ENCODE measurements around the gene NEURL1. TPM values are rescaled to one million over a fixed set of nuclear protein-coding genes. Genes with fewer than 3 reads are reported as not detected.
A peak's percentile ranks its signal among the peaks of the same experiment; 100 is the strongest.
"Not testable (repeated sequence)": the region's sequence is repeated elsewhere in the genome, so short reads cannot be mapped to it uniquely, and the experiment has no call there.

NEURL1 gene
- polyA plus RNA-seq, 1 donor from 2014 or later, result 0.35 TPM

DNA sequence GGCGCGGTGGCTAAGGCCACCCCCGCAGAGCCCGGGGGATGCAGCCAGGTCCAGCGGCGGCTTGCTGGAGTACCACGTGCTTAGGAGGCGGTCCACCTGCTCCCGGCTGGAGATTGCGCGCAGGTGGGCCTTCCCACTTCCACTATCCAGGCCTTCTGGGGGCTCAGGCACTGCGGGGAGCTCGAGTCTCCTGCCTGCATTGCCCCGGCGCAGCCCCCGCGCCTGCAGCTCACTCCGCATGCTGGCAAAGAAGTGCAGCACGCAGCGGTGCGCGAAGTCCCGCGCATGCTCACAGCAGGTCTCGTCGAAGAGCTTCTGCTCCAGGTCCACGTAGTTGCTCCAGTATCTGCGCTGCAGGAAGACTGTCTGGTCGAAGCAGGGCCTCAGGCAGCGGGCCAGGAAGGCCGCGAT is 20.2 kb upstream of the NEURL1 start:
- Mint-ChIP-seq H3K36me3 (peaks cover 2% of the 10 kb centered on the region), H3K4me1 (peaks cover 34 to 47% (median 41%) of the 10 kb centered on the region in 3 donors), H3K4me3 (no peak overlapping the region), H3K27me3 (no peaks in the 10 kb centered on the region), H3K9me3 (no peaks in the 10 kb centered on the region), H3K27ac (peak overlapping the region in 2 of 3 donors; percentile 79 to 86)

DNA sequence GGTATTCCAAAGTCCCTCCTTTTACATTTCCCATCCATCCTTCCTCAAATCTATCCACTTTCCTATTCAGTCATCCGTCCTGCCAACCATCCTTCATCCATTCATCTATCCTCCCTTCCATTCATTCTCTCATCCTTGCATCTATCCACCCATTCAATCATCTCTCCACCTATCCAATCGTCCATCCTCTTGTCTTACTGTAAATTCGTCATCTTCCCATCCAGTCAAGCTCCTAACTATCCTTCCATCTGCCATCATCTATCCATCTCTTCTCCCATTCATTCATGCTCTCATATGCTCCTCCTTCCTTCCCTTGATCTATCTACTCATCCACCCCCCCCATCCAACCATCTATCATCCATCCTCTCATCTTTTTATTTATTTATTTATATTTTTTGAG is 19.4 kb upstream of the NEURL1 start:
- H3K36me3 Mint-ChIP-seq, result peaks cover 2% of the 10 kb centered on the region

DNA sequence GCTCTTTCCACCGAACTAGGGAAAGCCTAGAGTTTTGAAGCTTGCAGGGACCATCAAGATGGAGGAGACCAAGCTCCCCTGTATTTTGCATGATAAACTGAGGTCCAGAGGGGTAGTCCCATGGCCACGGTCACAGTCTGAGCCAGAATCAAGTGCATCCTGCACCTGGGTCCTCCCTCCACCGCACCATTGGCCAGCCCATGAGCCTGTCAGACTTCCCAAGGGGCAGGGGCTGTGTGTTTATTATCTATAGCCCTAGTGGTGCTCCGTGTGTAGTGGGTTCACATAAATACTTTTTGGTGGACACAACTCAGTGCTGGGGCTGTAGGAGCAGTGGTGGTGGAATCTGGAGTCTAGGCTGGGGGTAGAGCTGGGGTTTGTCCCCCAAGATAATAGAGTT is 18.1 kb upstream of the NEURL1 start:
- Mint-ChIP-seq H3K36me3 (peaks cover 2% of the 10 kb centered on the region), H3K27ac (peak overlapping the region in 1 of 3 donors; percentile 85), H3K27me3 (no peaks in the 10 kb centered on the region), H3K4me1 (peaks cover 23 to 34% (median 31%) of the 10 kb centered on the region in 3 donors), H3K4me3 (no peak overlapping the region), H3K9me3 (no peaks in the 10 kb centered on the region)

More for the DNA sequence above, 19.4 kb upstream of the NEURL1 start:
- Mint-ChIP-seq H3K4me1 (peaks cover 33 to 41% (median 38%) of the 10 kb centered on the region in 3 donors), H3K9me3 (no peaks in the 10 kb centered on the region), H3K27me3 (no peaks in the 10 kb centered on the region), H3K27ac (peak overlapping the region in 1 of 3 donors; percentile 4), H3K4me3 (no peak overlapping the region)

DNA sequence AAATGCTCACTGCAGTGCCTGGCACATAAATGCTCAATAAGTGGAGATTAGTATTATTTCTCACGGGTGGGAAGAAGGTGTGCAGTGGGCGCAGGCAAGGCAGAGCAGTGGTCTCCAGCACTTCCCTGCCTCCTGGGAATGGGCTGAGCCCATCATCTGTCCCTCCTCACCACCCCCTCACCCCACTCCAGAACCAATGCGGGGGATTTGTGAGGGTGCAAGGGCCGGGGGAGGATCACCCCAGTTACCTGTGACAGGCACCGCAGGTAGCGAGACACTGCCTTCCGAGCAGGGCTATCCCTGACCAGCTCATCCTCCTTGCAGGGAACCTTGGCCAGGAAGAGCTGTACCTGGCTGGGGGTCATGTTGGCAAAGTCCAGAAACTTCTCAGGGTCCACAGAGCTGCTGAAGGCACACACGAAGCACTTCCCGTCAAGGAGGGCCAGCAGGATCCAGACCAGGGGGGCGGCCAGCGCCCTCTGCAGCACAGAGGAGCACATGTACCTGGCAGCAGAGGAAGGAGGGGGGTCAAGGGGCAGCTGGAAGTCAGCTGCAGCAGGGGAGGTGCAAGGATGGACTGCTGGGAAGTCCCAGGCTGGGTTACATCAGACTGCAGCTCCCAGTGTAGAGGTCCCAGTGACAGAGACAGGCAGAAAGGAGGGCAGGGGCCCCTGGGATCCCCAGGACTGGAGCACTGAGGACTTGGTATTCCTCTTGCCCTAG is 17.3 kb upstream of the NEURL1 start:
- peaks cover 15 to 26% (median 24%) of the 10 kb centered on the region in 3 donors for H3K4me1 Mint-ChIP-seq
- peaks cover 2% of the 10 kb centered on the region for H3K36me3 Mint-ChIP-seq
- H3K9me3 Mint-ChIP-seq, result no peaks in the 10 kb centered on the region
- H3K27ac Mint-ChIP-seq, result peak overlapping the region in 2 of 3 donors; percentile 21 to 80
- H3K4me3 Mint-ChIP-seq, result no peak overlapping the region
- H3K27me3 Mint-ChIP-seq, result no peaks in the 10 kb centered on the region

DNA sequence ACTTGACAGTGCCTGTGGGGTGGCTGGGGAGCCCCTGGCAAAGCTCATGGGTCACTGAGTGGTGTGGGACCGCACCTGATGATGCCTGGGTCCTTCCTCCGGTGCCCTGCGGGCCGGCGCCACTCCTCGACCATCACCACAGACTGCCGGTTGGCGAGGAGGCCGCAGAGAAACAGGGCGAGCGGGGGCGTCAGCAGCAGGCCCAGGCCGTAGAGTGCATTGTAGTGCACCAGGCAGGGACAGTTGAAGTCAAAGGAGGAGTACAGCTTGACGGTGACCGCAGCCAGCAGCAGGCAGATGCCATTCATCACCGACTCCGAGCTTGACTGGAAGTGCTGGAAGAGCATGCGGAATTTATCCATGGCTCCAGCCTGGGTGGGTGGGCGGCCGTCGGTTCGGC is 14.8 kb upstream of the NEURL1 start:
- H3K27ac Mint-ChIP-seq, result no peak overlapping the region

DNA sequence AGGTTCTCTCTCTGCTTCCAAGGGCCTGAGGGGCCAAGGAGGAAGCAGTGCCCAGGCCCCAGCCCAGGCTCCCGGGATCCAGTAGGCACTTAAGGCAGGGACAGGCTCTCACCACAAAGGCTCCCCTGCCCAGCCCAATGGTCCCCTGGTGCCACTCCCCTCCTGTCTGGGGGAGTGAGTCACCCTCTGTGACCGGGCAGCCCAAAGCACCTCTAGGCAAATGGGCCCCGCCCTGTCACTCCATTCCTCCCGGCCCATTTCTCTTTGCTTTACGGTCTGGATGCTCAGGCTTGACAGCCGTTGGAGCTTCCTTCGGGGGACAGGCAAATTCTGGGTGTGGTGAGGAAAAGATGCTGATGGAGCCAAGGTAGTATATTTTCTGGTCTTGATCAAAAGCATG is 14.4 kb upstream of the NEURL1 start, which contains the start of gene CALHM3:
TSS of gene CALHM3 (minus strand) at position 106 of the 400 bp plus-strand sequence. CDS start 208 bp downstream, outside the sequence.
- Mint-ChIP-seq H3K27ac (peak within 1 kb of the TSS in 2 of 3 donors; percentile 61 to 81), H3K27me3 (no peaks in the 10 kb centered on the region), H3K36me3 (peaks cover 2% of the 10 kb centered on the region), H3K4me1 (peaks cover 11 to 16% (median 13%) of the 10 kb centered on the region in 3 donors), H3K9me3 (no peaks in the 10 kb centered on the region), H3K4me3 (no peak within 1 kb of the TSS)

More for the DNA sequence above, 14.8 kb upstream of the NEURL1 start:
- Mint-ChIP-seq H3K36me3 (peaks cover 2% of the 10 kb centered on the region), H3K4me3 (no peak overlapping the region), H3K4me1 (peaks cover 11 to 18% (median 16%) of the 10 kb centered on the region in 3 donors), H3K9me3 (no peaks in the 10 kb centered on the region), H3K27me3 (no peaks in the 10 kb centered on the region)

DNA sequence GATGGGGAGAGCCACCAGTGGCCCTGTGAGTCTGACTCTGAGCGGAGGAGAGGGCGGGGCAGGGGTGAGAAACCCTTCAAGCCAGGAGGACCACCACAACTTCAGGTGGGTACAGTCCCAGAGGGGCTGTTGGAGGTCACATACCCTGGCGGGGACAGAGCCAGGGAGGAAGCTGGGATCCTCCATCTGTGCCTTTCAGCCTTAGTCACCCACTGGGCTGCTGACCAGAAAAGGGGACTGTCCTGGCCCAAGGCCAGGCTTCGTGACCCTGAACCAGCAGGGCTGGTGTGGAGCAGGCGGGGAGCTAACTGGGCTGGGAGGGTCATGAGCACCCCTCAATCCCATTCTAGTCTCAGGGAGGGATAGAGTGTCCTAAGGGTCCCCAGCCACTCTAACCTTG is 13.0 kb upstream of the NEURL1 start:
- Mint-ChIP-seq H3K9me3 (no peaks in the 10 kb centered on the region), H3K36me3 (peaks cover 2% of the 10 kb centered on the region), H3K27ac (no peak overlapping the region), H3K4me1 (peaks cover 11 to 15% (median 12%) of the 10 kb centered on the region in 3 donors), H3K4me3 (no peak overlapping the region), H3K27me3 (no peaks in the 10 kb centered on the region)

DNA sequence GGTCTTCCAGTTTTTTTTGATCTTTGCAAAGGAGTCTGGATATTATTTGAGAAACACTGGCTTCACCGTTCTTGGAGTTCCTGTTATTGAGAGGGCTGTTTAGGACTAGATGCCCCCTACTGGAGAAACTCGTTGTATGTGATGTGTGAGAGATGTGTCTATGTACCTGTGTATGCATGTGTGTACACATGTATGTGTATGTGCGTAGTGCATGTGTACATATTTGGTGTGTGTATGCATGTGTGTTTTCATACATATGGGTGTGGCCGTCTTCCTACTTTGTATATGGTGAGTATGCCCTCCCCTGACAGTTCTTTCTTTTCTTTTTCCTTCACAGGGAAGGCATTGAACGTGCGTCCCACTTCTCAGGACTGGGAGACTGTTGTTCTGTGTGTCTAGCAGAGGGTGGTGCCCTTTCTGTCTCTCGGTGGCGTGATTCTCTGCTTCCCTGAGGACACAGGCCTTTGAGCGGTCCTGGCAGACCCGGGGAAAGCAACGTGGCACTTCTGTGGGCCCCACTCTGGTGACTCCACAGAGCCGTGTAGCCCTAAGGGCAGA is 11.5 kb upstream of the NEURL1 start:
- Mint-ChIP-seq H3K36me3 (peaks cover 2% of the 10 kb centered on the region), H3K27ac (peak overlapping the region in 1 of 3 donors; percentile 19), H3K27me3 (no peaks in the 10 kb centered on the region), H3K9me3 (no peaks in the 10 kb centered on the region), H3K4me1 (peaks cover 11 to 12% (median 11%) of the 10 kb centered on the region in 3 donors), H3K4me3 (no peak overlapping the region)

DNA sequence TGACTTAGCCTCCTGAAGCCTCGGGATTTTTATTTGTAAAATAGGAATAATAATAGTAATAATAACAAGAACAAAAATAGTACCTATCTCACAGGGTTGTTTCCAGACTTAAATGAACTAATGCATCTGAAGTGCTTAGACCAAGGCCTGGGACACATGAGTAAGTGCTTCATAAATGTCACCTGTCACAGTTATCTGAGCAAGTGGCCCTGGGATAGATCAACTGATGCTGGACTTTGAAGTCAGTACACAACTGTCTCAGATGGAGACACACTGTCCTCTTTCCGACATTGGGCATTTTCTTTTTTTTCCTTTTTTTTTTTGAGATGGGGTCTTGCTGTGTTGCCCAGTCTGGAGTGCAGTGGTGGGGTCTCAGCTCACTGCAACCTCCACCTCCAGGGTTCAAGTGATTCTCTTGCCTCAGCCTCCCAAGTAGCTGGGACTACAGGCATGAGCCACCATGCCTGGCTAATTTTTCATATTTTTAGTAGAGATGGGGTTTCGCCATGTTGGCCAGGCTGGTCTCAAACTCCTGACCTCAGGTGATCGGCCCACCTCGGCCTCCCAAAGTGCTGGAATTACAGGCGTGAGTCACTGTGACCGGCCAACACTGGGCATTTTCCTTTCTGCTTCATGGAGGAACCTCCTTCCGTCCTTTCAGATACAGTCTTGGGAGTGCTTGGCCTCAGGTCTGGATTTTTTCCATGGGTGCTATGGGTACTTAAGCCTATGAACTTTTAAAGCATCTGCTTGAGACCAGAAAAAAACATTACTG is 6.7 kb upstream of the NEURL1 start:
- not testable (repeated sequence) for H3K27me3 Mint-ChIP-seq, H3K9me3 Mint-ChIP-seq, H3K36me3 Mint-ChIP-seq, H3K4me3 Mint-ChIP-seq
- H3K27ac Mint-ChIP-seq, result peak overlapping the region in 1 of 3 donors; percentile 41
- peaks cover 14 to 17% (median 17%) of the 10 kb centered on the region in 3 donors for H3K4me1 Mint-ChIP-seq

DNA sequence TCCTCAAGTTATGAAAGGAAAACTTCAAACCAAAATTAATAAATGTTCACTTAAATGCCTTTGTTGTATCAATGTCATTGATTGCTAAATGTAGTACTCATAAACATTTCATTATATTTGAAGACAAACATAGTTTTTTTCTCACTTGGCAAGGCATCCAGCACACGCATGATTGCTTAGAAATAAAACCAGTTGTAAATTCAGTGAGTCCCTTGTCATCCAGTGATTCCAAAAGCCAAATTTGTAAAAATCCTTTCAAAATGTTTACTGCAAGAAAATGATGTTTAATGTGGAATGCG is 6.1 kb upstream of the NEURL1 start:
- Mint-ChIP-seq H3K27ac (no peak overlapping the region), H3K4me1 (peaks cover 14 to 15% (median 14%) of the 10 kb centered on the region in 3 donors), H3K27me3 (no peaks in the 10 kb centered on the region), H3K36me3 (no peaks in the 10 kb centered on the region), H3K9me3 (no peaks in the 10 kb centered on the region), H3K4me3 (no peak overlapping the region)

DNA sequence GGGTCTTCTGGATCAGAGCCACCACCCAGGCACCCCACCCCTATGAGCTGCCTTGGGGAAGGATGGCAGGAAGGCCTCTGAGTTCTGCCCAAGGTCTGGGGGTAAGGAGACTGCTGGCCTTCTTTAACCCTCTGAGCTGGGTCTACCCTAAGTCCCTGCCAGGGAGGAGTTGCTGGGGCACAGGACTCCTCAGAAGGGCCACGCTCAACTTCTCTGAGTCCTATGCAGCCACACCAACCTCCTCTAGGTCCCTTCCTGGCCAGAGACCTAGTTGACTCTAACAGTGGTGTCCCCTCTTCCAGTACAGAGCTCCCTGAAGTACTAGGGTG is 2.6 kb upstream of the NEURL1 start:
- peak overlapping the region in 2 of 4 donors; percentile 49 to 55 for H3K4me3 Mint-ChIP-seq
- no peaks in the 10 kb centered on the region for H3K36me3 Mint-ChIP-seq
- peaks cover 23% of the 10 kb centered on the region for H3K27me3 Mint-ChIP-seq
- H3K4me1 Mint-ChIP-seq, result peaks cover 17 to 21% (median 19%) of the 10 kb centered on the region in 3 donors
- no peaks in the 10 kb centered on the region for H3K9me3 Mint-ChIP-seq
- H3K27ac Mint-ChIP-seq, result peak overlapping the region in 1 of 3 donors; percentile 67

DNA sequence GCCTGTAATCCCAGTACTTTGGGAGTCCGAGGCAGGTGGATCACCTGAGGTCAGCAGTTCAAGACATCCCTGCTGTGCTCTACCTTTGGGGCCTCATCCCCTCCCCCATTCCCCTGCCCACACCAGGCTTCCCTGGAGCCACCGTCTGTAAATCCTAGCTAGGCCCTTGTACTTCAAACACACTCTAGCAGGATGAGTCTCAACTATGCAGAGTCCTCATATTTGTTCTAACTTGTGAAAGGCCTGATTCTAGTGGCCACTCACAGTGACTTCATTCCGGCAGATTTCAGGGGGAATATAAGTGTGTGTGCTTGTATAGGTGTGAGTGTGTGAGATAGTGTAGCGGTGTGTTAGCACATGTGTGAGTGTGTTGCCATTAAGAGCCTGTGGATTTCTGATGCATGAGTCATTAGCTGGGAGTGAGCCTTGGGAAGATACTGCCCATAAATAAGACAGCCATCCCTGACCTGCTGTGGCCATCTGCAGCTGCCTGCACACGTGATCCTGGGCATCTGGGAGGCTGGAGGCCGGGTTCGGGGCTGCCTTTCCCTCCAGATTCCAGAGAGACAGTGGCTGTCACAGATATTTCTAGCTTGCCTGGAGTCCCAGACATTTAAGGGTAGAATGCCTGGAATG is 1.7 kb upstream of the NEURL1 start:
- H3K4me1 Mint-ChIP-seq, result peaks cover 17 to 21% (median 19%) of the 10 kb centered on the region in 3 donors
- H3K4me3 Mint-ChIP-seq, result peak overlapping the region in 2 of 4 donors; percentile 15 to 84
- H3K27ac Mint-ChIP-seq, result peak overlapping the region in 1 of 3 donors; percentile 67

DNA sequence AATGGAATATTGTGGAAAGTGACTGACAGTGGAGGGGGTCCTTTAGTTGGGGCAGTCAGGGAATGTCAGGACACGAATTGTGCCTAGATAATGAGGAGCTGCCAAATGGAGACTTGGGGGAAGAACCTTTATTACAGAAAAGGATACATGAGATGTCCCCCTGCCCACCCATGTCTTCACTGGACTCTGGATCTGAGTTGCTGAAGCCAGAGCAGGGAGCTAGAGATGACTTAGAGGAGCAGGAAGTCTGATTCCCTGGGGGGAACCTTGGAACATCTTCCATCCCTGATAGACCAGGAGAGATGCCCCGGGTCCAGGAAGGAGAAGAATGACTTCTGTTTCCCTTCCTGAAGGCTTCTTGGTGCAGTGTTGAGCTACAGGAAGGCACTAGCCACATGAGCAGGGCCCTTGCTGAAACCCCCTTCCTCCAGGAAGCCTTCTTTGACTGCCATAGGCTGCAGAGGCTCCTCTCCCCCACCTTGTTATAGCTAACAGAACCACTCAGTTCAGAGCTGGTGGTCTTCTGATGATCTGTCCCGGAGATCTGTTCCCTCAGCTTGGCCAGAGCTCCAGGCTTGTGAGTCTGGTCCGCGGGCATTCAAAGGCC is 747 bp upstream of the NEURL1 start:
- Mint-ChIP-seq H3K4me3 (peak overlapping the region; percentile 81 to 94 (median 88)), H3K4me1 (peaks cover 17 to 21% (median 19%) of the 10 kb centered on the region in 3 donors), H3K36me3 (peaks cover 4% of the 10 kb centered on the region), H3K27ac (peak overlapping the region in 2 of 3 donors; percentile 47 to 50), H3K27me3 (peaks cover 30% of the 10 kb centered on the region), H3K9me3 (no peaks in the 10 kb centered on the region)

More for the DNA sequence above, 1.7 kb upstream of the NEURL1 start:
- Mint-ChIP-seq H3K27me3 (peaks cover 24% of the 10 kb centered on the region), H3K36me3 (no peaks in the 10 kb centered on the region), H3K9me3 (no peaks in the 10 kb centered on the region)

All from IgD-negative memory B cell (primary cell).